Measurements from ENCODE around the gene SH3GL1.
"Not testable (repeated sequence)": the region's sequence is repeated elsewhere in the genome, so short reads cannot be mapped to it uniquely, and the experiment has no call there.

SH3GL1 gene

GRCh38 chr19:4362831-4363545 lies 37.4 kb downstream of the SH3GL1 start:
- DNase-seq: no peak

GRCh38 chr19:4362101-4362828 lies 38.1 kb downstream of the SH3GL1 start:
- no peak for DNase-seq

GRCh38 chr19:4361152-4362046 lies 38.9 kb downstream of the SH3GL1 start:
- no peak for DNase-seq

GRCh38 chr19:4360641-4361151 lies 39.7 kb downstream of the SH3GL1 start:
- DNase-seq: no peak

- DNase-seq: no peak
Measured at GRCh38 chr19:4360081-4360569, 40.2 kb downstream of the SH3GL1 start.

- DNase-seq: no peak
Measured at GRCh38 chr19:4359627-4360000, 40.7 kb downstream of the SH3GL1 start.

- no peak for DNase-seq
Measured at GRCh38 chr19:4358709-4359626, 41.4 kb downstream of the SH3GL1 start.

- no peak for DNase-seq
Measured at GRCh38 chr19:4357921-4358326, 42.4 kb downstream of the SH3GL1 start.

GRCh38 chr19:4357095-4357797 lies 43.1 kb downstream of the SH3GL1 start:
- no peak for DNase-seq

- DNase-seq: no peak
Measured at GRCh38 chr19:4354897-4355296, 45.5 kb downstream of the SH3GL1 start.

GRCh38 chr19:4354282-4354681 lies 46.1 kb downstream of the SH3GL1 start:
- DNase-seq: no peak

GRCh38 chr19:4352701-4353121 lies 47.6 kb downstream of the SH3GL1 start:
- peak in 5 of 6 experiments; percentile 28 to 76 (median 56) for DNase-seq

GRCh38 chr19:4350726-4351125 lies 49.6 kb downstream of the SH3GL1 start:
- DNase-seq: no peak

- DNase-seq: no peak
Measured at GRCh38 chr19:4350111-4350510, 50.2 kb downstream of the SH3GL1 start.

- DNase-seq: not testable (repeated sequence)
Measured at GRCh38 chr19:4349225-4349624, 51.1 kb downstream of the SH3GL1 start.

GRCh38 chr19:4347521-4347920 lies 52.8 kb downstream of the SH3GL1 start:
- no peak for DNase-seq

- no peak for DNase-seq
Measured at GRCh38 chr19:4346020-4346383, 54.3 kb downstream of the SH3GL1 start.

GRCh38 chr19:4345342-4346019 lies 54.9 kb downstream of the SH3GL1 start:
- DNase-seq: no peak

- peak; percentile 78 to 96 (median 91) for DNase-seq
Measured at GRCh38 chr19:4343370-4344307, 56.7 kb downstream of the SH3GL1 start, which contains the start of gene MPND. TSS of gene MPND (plus strand) at chr19:4343562. CDS start at chr19:4343594, 32 bp downstream.

Measured in stimulated activated naive CD4-positive, alpha-beta T cell (primary cell).